ENCODE measurements around the gene COL18A1. TPM values are rescaled to one million over a fixed set of nuclear protein-coding genes. Genes with fewer than 3 reads are reported as not detected.

Gene COL18A1
- total and polyA plus RNA-seq, 10 donors = 35.0 to 208 (median 86.4) TPM

DNA sequence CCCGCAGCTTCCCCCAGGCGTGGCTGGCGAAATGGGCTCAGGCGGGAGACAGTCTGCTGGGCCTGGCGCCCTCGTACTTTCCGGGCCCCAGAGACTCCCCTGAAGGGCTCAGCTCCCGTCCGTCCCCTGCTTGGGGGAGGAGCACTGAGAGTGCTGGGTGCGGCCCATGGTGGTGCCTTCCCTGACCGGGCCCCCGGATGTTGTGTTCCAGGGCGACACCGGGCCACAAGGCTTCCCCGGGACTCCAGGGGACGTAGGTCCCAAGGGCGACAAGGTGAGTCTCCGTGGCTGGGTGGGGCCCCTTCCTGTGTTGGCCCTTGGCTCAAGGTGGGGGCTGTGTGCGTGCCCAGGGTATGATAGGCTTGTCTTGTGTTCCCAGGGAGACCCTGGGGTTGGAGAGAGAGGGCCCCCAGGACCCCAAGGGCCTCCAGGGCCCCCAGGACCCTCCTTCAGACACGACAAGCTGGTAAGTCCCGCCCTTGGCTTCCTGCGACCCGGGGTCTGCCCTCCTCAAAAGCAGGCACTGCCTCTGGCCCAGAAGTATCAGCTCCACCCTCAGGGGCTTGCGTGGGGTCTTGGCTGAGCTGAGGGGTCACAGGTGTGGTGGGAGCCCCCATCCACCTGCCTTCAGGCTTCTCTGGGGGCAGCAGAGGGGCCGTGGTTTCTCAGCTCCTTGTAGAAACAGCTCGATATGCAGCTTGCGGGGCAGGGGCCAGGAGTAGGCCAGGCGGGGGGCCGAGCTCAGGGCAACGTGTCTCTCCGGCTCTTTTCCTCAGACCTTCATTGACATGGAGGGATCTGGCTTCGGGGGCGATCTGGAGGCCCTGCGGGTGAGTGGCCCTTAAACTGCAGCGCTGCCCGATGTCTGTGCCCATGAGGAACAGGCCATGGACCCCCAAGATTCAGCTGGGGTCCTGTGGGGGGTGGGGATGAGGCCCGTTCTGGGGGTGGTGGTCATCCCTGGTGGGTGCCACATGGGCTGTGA, 75.0 kb downstream of the COL18A1 start:
- Histone ChIP-seq H3K4me1 (peaks cover 11 to 73% (median 36%) of the 10 kb centered on the region in 6 donors), H3K27ac (peak overlapping the region in 6 of 8 donors; percentile 9 to 91 (median 91)), H3K4me3 (peak overlapping the region in 2 of 8 donors; percentile 26 to 64), H3K9me3 (no peaks in the 10 kb centered on the region), H3K27me3 (replicated peaks in 1 of 7) (no peaks in the 10 kb centered on the region), H3K36me3 (peaks cover 0 to 63% (median 8%) of the 10 kb centered on the region in 6 donors)
- TF ChIP-seq POLR2AphosphoS5 (IDR thresholded peaks at IDR 0.05) (peak in 1 of 3 donors; percentile 53), POLR2A (IDR thresholded peaks at IDR 0.05) (no peak)
- TF ChIP-seq, protein P1, sequence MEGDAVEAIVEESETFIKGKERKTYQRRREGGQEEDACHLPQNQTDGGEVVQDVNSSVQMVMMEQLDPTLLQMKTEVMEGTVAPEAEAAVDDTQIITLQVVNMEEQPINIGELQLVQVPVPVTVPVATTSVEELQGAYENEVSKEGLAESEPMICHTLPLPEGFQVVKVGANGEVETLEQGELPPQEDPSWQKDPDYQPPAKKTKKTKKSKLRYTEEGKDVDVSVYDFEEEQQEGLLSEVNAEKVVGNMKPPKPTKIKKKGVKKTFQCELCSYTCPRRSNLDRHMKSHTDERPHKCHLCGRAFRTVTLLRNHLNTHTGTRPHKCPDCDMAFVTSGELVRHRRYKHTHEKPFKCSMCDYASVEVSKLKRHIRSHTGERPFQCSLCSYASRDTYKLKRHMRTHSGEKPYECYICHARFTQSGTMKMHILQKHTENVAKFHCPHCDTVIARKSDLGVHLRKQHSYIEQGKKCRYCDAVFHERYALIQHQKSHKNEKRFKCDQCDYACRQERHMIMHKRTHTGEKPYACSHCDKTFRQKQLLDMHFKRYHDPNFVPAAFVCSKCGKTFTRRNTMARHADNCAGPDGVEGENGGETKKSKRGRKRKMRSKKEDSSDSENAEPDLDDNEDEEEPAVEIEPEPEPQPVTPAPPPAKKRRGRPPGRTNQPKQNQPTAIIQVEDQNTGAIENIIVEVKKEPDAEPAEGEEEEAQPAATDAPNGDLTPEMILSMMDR (IDR thresholded peaks at IDR 0.05 in 8 of 11, conservative IDR thresholded peaks at IDR 0.05 in 3 of 11) = no peak
- DNase-seq = no peak
- WGBS, 5 donors = 72 to 85% (median 81%) methylated on average over 23 to 37 of the region's 37 CpGs
- intact Hi-C loops (cut with DNase I; ENCODE audit: low total_unique reads) = no loop called here

DNA sequence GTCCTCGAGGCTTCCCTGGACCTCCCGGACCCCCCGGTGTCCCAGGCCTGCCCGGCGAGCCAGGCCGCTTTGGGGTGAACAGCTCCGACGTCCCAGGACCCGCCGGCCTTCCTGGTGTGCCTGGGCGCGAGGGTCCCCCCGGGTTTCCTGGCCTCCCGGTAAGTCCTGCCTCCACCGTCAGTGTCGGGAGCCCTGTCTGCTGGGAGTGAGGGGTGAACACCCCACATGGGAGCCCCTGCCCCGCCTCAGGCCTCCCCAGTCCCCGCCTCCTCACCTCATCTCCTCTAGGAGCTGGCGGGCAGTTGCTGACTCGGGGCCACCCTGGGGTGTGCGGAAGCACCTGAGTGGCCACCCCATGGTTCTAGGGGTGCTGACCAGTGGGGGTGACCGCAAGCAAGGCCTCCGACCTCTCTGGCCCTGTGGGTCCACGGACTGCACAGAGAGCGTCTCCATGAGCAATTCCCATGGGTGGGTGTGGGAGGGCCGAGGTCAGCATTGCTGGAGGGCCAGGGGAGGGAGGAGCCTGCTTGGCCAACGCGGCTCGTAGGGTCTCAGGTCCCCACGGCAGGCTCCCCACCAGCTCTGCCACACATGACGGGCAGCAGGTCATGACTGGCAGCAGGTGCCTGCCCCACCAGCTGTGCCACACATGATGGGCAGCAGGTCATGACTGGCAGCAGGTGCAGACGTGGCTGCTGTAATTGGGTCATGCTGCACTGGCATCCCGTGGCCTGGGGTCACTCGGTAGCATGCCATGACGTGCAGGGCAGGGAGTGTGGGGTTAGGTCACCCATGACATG, 75.9 kb downstream of the COL18A1 start:
- Histone ChIP-seq H3K9me3 (no peaks in the 10 kb centered on the region), H3K4me3 (no peak overlapping the region), H3K36me3 (peaks cover 0 to 54% (median under 1%) of the 10 kb centered on the region in 6 donors), H3K27me3 (replicated peaks in 1 of 7) (no peaks in the 10 kb centered on the region), H3K4me1 (peaks cover 11 to 73% (median 36%) of the 10 kb centered on the region in 6 donors), H3K27ac (peak overlapping the region in 2 of 8 donors; percentile 91 to 94)
- peak in 1 of 3 donors; percentile 37 for TF ChIP-seq POLR2AphosphoS5 (IDR thresholded peaks at IDR 0.05)
- TF ChIP-seq, protein P1 (IDR thresholded peaks at IDR 0.05 in 8 of 11, conservative IDR thresholded peaks at IDR 0.05 in 3 of 11) = no peak
- no peak for TF ChIP-seq POLR2A (IDR thresholded peaks at IDR 0.05)
- intact Hi-C loops (cut with DNase I; ENCODE audit: low total_unique reads) = no loop called here
- no peak for DNase-seq
- WGBS, 5 donors = 92 to 96% (median 94%) methylated on average over 21 to 35 of the region's 35 CpGs

DNA sequence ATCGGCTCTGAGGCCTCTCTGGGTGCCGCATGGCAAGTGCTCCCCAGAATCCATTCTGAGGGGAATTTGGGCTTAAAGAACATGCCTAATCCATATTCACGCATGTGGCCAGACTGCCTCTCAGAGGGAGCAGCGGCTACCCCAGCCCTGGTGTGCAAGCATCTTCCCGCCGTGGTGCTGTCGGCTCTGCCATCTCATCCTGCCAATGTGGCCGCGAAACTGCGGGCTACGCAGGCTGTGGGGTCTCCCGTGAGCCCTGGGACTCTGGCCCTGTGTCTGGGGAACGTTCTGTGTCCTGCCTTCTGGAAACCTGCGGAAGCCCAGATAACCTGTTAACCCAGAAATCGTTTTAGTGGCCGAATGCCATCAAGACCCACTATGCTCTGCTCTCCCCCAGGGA, 76.6 kb downstream of the COL18A1 start:
- intact Hi-C loops (cut with DNase I; ENCODE audit: low total_unique reads) = no loop called here
- H3K4me1 ChIP-seq = peaks cover 11 to 73% (median 36%) of the 10 kb centered on the region in 6 donors
- peaks cover 0 to 49% (median 0%) of the 10 kb centered on the region in 6 donors for H3K36me3 ChIP-seq
- peak overlapping the region in 2 of 8 donors; percentile 89 to 94 for H3K27ac ChIP-seq
- H3K9me3 ChIP-seq = no peaks in the 10 kb centered on the region
- H3K27me3 ChIP-seq (replicated peaks in 1 of 7) = no peaks in the 10 kb centered on the region
- H3K4me3 ChIP-seq = no peak overlapping the region
- WGBS, 5 donors = 91 to 98% (median 95%) methylated on average over 12 to 16 of the region's 16 CpGs
- no peak for DNase-seq
- TF ChIP-seq POLR2A (IDR thresholded peaks at IDR 0.05) = no peak
- TF ChIP-seq, protein P1 (IDR thresholded peaks at IDR 0.05 in 8 of 11, conservative IDR thresholded peaks at IDR 0.05 in 3 of 11) = no peak

Measured in spleen (tissue), 11 donors.